Hematopoietic multipotent progenitor cell (in vitro differentiated cells): ENCODE data around the gene RBM15. TPM values are rescaled to one million over a fixed set of nuclear protein-coding genes. Genes with fewer than 3 reads are reported as not detected.

ENCODE experiments used
- DNase-seq, 3 donors: peaks; one replicate each; pipeline ENCODE4 v3.0.0-alpha.2; 2011 to 2015; ENCODE audit warnings: low read depth in 2 of 3, low spot score in 2 of 3
- total RNA-seq: library from RNA; depleted of rRNA; stranded (reverse); fragments of >200 nt; gene quantifications from one replicate; pipeline ENCODE4 v1.2.3, GENCODE V29; 2012

Gene RBM15
- total RNA-seq: 66.0 TPM

- peak; percentile 96 to 100 (median 100) for DNase-seq
Measured at GRCh38 chr1:110338886-110339406, at the start of gene RBM15. RBM15 (plus strand) TSS chr1:110339377; CDS start chr1:110339406, 29 bp downstream.

GRCh38 chr1:110291241-110292030, 47.7 kb upstream of the RBM15 start:
- DNase-seq: no peak

- DNase-seq: no peak
Measured at GRCh38 chr1:110292031-110292741, 47.0 kb upstream of the RBM15 start.

- DNase-seq: no peak
Measured at GRCh38 chr1:110293601-110294104, 45.5 kb upstream of the RBM15 start.

- DNase-seq: no peak
Measured at GRCh38 chr1:110294308-110294707, 44.9 kb upstream of the RBM15 start.

- DNase-seq: no peak
Measured at GRCh38 chr1:110298991-110299390, 40.2 kb upstream of the RBM15 start.

GRCh38 chr1:110300412-110301085, 38.6 kb upstream of the RBM15 start:
- no peak for DNase-seq

GRCh38 chr1:110302836-110303235, 36.3 kb upstream of the RBM15 start:
- no peak for DNase-seq

GRCh38 chr1:110305900-110306420, 33.2 kb upstream of the RBM15 start:
- no peak for DNase-seq

GRCh38 chr1:110307239-110307974, 31.8 kb upstream of the RBM15 start:
- DNase-seq: no peak

- DNase-seq: no peak
Measured at GRCh38 chr1:110308247-110308646, 30.9 kb upstream of the RBM15 start.

- no peak for DNase-seq
Measured at GRCh38 chr1:110309139-110309538, 30.0 kb upstream of the RBM15 start.

- no peak for DNase-seq
Measured at GRCh38 chr1:110309767-110310166, 29.4 kb upstream of the RBM15 start.

- DNase-seq: no peak
Measured at GRCh38 chr1:110310300-110310699, 28.9 kb upstream of the RBM15 start.

GRCh38 chr1:110312188-110313121, 26.7 kb upstream of the RBM15 start:
- peak; percentile 47 to 82 (median 64) for DNase-seq

GRCh38 chr1:110316735-110317134, 22.4 kb upstream of the RBM15 start:
- DNase-seq: no peak

GRCh38 chr1:110318046-110318445, 21.1 kb upstream of the RBM15 start:
- DNase-seq: no peak

- DNase-seq: no peak
Measured at GRCh38 chr1:110319332-110320167, 19.6 kb upstream of the RBM15 start.
